HEK293 (cell line): ENCODE measurements around the gene CHL1.

Experiments
- CTCF ChIA-PET: fragments of 350-600 bp; formaldehyde crosslinking; extraction: SDS; loops from one replicate; lab custom pipeline; 2021; ENCODE audit warnings: antibody characterized with exemption; lab: Yijun Ruan, JAX
- POLR2A ChIA-PET: fragments of 300-600 bp; formaldehyde crosslinking; extraction: SDS; loops from one replicate; lab custom pipeline; 2020; ENCODE audit warnings: antibody characterized with exemption, inconsistent platforms; lab: Yijun Ruan, JAX
- H3K27ac ChIP-seq: fragments of 200-500 bp; sonication (Bioruptor generic); 2 replicates; pipeline ENCODE4 v1.5.1; 2014; ENCODE audit warnings: low read depth, low read length, control low read depth, inconsistent platforms; ENCODE audit errors: extremely low read depth
- H3K36me3 ChIP-seq, 2 experiments: fragments of 200-500 bp in 1 of 2; sonication (Bioruptor generic) in 1 of 2; 1 replicate in 1 of 2; 2 replicates in 1 of 2; pipeline ENCODE4 v1.5.1; 2014 to 2017; ENCODE audit warnings: inconsistent platforms in 2 of 2, low read length in 2 of 2; ENCODE audit not compliant: control insufficient read depth in 2 of 2, insufficient read depth in 1 of 2
- H3K4me1 ChIP-seq: fragments of 200-500 bp; sonication (Bioruptor generic); 2 replicates; pipeline ENCODE4 v1.5.1; 2014; ENCODE audit warnings: mild to moderate bottlenecking, low read length, inconsistent platforms; ENCODE audit not compliant: control insufficient read depth, insufficient read depth
- H3K4me3 ChIP-seq: 2 replicates; pipeline ENCODE4 v1.5.1; 2011; ENCODE audit warnings: low read depth, mild to moderate bottlenecking, control low read depth, low read length, moderate library complexity
- H3K9me3 ChIP-seq: fragments of 200-500 bp; sonication (Bioruptor generic); 2 replicates; pipeline ENCODE4 v1.5.1; 2014; ENCODE audit warnings: low read depth, low read length, inconsistent platforms; ENCODE audit not compliant: control insufficient read depth, insufficient read depth
- BCL11B ChIP-seq: fragments of 450-650 bp; formaldehyde crosslinking; IDR thresholded peaks from 2 replicates; pipeline ENCODE4 v1.5.1; 2016; ENCODE audit warnings: low read depth, missing biosample characterization, missing genetic modification characterization
- EGR2 ChIP-seq: fragments of 450-650 bp; formaldehyde crosslinking; IDR thresholded peaks from 2 replicates; pipeline ENCODE4 v1.5.1; 2016; ENCODE audit warnings: low read depth, missing biosample characterization, missing genetic modification characterization
- OVOL3 ChIP-seq: fragments of 450-650 bp; formaldehyde crosslinking; IDR thresholded peaks from 2 replicates; pipeline ENCODE4 v1.5.1; 2016; ENCODE audit warnings: missing biosample characterization, missing genetic modification characterization
- SCRT2 ChIP-seq: fragments of 450-650 bp; formaldehyde crosslinking; IDR thresholded peaks from 2 replicates; pipeline ENCODE4 v1.5.1; 2016; ENCODE audit warnings: missing biosample characterization, missing genetic modification characterization
- SP7 ChIP-seq: fragments of 450-650 bp; formaldehyde crosslinking; IDR thresholded peaks from 2 replicates; pipeline ENCODE4 v1.5.1; 2016; ENCODE audit warnings: missing biosample characterization, missing genetic modification characterization
- TCF7L2 ChIP-seq: IDR thresholded peaks from 2 replicates; pipeline ENCODE4 v1.6.1; 2011; ENCODE audit warnings: low read depth, mild to moderate bottlenecking, inconsistent platforms, low read length, moderate library complexity, borderline replicate concordance
- ZEB2 ChIP-seq: fragments of 450-650 bp; formaldehyde crosslinking; IDR thresholded peaks from 2 replicates; pipeline ENCODE4 v1.5.1; 2016; ENCODE audit warnings: missing biosample characterization, missing genetic modification characterization
- ZNF112 ChIP-seq: fragments of 450-650 bp; formaldehyde crosslinking; IDR thresholded peaks from 2 replicates; pipeline ENCODE4 v1.5.0; 2017; ENCODE audit warnings: missing biosample characterization, missing genetic modification characterization
- ZNF202 ChIP-seq: fragments of 450-650 bp; formaldehyde crosslinking; IDR thresholded peaks from 2 replicates; pipeline ENCODE4 v1.5.1; 2016; ENCODE audit warnings: missing biosample characterization, missing genetic modification characterization, borderline replicate concordance
- ZNF335 ChIP-seq: fragments of 450-650 bp; formaldehyde crosslinking; conservative IDR thresholded peaks from 2 replicates; pipeline ENCODE4 v1.5.1; 2016; ENCODE audit warnings: missing biosample characterization, missing genetic modification characterization
- ZNF423 ChIP-seq: fragments of 450-650 bp; formaldehyde crosslinking; IDR thresholded peaks from 2 replicates; pipeline ENCODE4 v1.5.1; 2016; ENCODE audit warnings: missing biosample characterization, missing genetic modification characterization
- ZNF501 ChIP-seq: fragments of 450-650 bp; formaldehyde crosslinking; IDR thresholded peaks from 2 replicates; pipeline ENCODE4 v1.5.1; 2016; ENCODE audit warnings: missing biosample characterization, missing genetic modification characterization
- ZNF555 ChIP-seq: fragments of 450-650 bp; formaldehyde crosslinking; conservative IDR thresholded peaks from 2 replicates; pipeline ENCODE4 v1.5.1; 2017; ENCODE audit warnings: missing biosample characterization, mild to moderate bottlenecking, missing genetic modification characterization, inconsistent platforms
- ZNF558 ChIP-seq: fragments of 450-650 bp; formaldehyde crosslinking; IDR thresholded peaks from 2 replicates; pipeline ENCODE4 v1.5.1; 2016; ENCODE audit warnings: missing biosample characterization, missing genetic modification characterization
- ZNF654 ChIP-seq: fragments of 450-650 bp; formaldehyde crosslinking; IDR thresholded peaks from 2 replicates; pipeline ENCODE4 v1.5.1; 2016; ENCODE audit warnings: low read depth, missing biosample characterization, missing genetic modification characterization
- ZNF670 ChIP-seq: fragments of 450-650 bp; formaldehyde crosslinking; IDR thresholded peaks from 2 replicates; pipeline ENCODE4 v1.5.1; 2016; ENCODE audit warnings: missing biosample characterization, missing genetic modification characterization, low read depth
- TF ChIP-seq, protein P1 (sequence below): fragments of 450-650 bp; formaldehyde crosslinking; IDR thresholded peaks from 2 replicates; pipeline ENCODE4 v1.5.1; 2016; ENCODE audit warnings: missing biosample characterization, missing genetic modification characterization
- TF ChIP-seq, protein P2 (sequence below): fragments of 450-650 bp; formaldehyde crosslinking; IDR thresholded peaks from 2 replicates; pipeline ENCODE4 v1.5.1; 2016; ENCODE audit warnings: missing biosample characterization, missing genetic modification characterization
- TF ChIP-seq, protein P3 (sequence below): fragments of 450-650 bp; formaldehyde crosslinking; IDR thresholded peaks from 2 replicates; pipeline ENCODE4 v1.5.1; 2017; ENCODE audit warnings: missing biosample characterization, mild to moderate bottlenecking, missing genetic modification characterization, moderate library complexity
- TF ChIP-seq, protein P4 (sequence below): fragments of 450-650 bp; formaldehyde crosslinking; IDR thresholded peaks from 2 replicates; pipeline ENCODE4 v1.5.1; 2016; ENCODE audit warnings: missing biosample characterization, missing genetic modification characterization
- TF ChIP-seq, protein P5 (sequence below): fragments of 450-650 bp; formaldehyde crosslinking; IDR thresholded peaks from 2 replicates; pipeline ENCODE4 v1.5.1; 2016; ENCODE audit warnings: missing biosample characterization, missing genetic modification characterization
- TF ChIP-seq, protein P6 (sequence below): fragments of 450-650 bp; formaldehyde crosslinking; IDR thresholded peaks from 2 replicates; pipeline ENCODE4 v1.5.1; 2016; ENCODE audit warnings: missing biosample characterization, missing genetic modification characterization

Gene CHL1

DNA sequence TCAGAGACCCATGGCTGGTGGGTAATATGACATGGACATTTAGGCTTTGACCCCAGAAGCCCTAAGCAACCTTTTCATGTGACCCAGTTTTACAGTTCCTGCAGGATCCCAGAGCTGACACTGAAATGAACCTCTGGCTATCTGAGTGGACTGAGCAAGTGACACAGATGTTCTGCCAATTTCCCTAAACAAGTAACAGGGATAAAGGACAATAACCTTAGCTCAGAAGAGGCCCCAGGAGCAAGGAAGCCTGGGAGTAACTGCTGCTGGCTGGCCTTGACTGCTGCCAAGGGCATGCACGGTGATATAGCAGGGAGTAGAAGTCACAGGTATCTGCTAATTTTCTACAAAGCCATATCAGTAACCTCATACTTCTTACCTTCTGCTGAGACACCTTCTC lies 177.9 kb downstream of the CHL1 start:
- POLR2A ChIA-PET, result no interaction called here
- H3K9me3 ChIP-seq, result no peaks in the 10 kb centered on the region
- H3K4me3 ChIP-seq, result no peak overlapping the region
- H3K27ac ChIP-seq, result no peak overlapping the region
- no peaks in the 10 kb centered on the region for H3K4me1 ChIP-seq
- TF ChIP-seq, protein P1, sequence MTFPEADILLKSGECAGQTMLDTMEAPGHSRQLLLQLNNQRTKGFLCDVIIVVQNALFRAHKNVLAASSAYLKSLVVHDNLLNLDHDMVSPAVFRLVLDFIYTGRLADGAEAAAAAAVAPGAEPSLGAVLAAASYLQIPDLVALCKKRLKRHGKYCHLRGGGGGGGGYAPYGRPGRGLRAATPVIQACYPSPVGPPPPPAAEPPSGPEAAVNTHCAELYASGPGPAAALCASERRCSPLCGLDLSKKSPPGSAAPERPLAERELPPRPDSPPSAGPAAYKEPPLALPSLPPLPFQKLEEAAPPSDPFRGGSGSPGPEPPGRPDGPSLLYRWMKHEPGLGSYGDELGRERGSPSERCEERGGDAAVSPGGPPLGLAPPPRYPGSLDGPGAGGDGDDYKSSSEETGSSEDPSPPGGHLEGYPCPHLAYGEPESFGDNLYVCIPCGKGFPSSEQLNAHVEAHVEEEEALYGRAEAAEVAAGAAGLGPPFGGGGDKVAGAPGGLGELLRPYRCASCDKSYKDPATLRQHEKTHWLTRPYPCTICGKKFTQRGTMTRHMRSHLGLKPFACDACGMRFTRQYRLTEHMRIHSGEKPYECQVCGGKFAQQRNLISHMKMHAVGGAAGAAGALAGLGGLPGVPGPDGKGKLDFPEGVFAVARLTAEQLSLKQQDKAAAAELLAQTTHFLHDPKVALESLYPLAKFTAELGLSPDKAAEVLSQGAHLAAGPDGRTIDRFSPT (tag by site-specific recombination), result no peak
- TF ChIP-seq BCL11B (tag by site-specific recombination) (no peak), ZNF555 (tag by site-specific recombination) (no peak), SP7 (no peak), ZNF335 (tag by site-specific recombination) (no peak), ZNF670 (no peak), ZNF558 (tag by site-specific recombination) (no peak), ZNF112 (tag by site-specific recombination) (no peak), ZNF423 (no peak), OVOL3 (tag by site-specific recombination) (no peak), EGR2 (tag by site-specific recombination) (no peak), ZNF202 (no peak), ZEB2 (tag by site-specific recombination) (no peak)
- TF ChIP-seq, protein P2, sequence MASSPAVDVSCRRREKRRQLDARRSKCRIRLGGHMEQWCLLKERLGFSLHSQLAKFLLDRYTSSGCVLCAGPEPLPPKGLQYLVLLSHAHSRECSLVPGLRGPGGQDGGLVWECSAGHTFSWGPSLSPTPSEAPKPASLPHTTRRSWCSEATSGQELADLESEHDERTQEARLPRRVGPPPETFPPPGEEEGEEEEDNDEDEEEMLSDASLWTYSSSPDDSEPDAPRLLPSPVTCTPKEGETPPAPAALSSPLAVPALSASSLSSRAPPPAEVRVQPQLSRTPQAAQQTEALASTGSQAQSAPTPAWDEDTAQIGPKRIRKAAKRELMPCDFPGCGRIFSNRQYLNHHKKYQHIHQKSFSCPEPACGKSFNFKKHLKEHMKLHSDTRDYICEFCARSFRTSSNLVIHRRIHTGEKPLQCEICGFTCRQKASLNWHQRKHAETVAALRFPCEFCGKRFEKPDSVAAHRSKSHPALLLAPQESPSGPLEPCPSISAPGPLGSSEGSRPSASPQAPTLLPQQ (tag by site-specific recombination), result no peak
- TF ChIP-seq, protein P3, sequence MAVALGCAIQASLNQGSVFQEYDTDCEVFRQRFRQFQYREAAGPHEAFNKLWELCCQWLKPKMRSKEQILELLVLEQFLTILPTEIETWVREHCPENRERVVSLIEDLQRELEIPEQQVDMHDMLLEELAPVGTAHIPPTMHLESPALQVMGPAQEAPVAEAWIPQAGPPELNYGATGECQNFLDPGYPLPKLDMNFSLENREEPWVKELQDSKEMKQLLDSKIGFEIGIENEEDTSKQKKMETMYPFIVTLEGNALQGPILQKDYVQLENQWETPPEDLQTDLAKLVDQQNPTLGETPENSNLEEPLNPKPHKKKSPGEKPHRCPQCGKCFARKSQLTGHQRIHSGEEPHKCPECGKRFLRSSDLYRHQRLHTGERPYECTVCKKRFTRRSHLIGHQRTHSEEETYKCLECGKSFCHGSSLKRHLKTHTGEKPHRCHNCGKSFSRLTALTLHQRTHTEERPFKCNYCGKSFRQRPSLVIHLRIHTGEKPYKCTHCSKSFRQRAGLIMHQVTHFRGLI (tag by site-specific recombination), result no peak
- TF ChIP-seq, protein P4, sequence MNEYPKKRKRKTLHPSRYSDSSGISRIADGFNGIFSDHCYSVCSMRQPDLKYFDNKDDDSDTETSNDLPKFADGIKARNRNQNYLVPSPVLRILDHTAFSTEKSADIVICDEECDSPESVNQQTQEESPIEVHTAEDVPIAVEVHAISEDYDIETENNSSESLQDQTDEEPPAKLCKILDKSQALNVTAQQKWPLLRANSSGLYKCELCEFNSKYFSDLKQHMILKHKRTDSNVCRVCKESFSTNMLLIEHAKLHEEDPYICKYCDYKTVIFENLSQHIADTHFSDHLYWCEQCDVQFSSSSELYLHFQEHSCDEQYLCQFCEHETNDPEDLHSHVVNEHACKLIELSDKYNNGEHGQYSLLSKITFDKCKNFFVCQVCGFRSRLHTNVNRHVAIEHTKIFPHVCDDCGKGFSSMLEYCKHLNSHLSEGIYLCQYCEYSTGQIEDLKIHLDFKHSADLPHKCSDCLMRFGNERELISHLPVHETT (tag by site-specific recombination), result no peak
- no peaks in the 10 kb centered on the region for H3K36me3 ChIP-seq
- CTCF ChIA-PET, result interaction anchor here (2.2 to 3.2 kb wide), 2 partner anchors 20 to 331 kb away, joined by 7 to 15 read pairs; no protein-coding TSS in a partner anchor

DNA sequence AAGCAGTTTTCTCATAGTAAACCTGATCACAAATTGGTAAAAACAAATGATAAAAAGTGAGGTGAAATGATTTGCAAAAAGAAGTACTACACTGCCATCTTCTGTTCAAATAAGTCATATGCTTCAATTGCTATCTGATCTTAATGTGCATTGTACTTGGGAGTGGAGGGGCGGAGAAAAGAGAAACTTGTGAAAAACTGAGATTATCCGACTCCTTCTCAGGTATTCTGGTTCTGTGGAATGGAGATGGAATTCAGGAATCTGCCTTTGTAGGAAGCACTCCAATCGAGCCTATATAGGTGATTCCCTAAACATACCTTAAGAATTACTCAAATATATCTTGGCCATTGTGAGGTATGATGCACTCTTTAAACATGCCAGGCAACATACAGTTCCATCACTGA lies 180.6 kb downstream of the CHL1 start:
- CTCF ChIA-PET, result interaction anchor here (0.8 to 0.9 kb wide), 2 partner anchors 23 to 77 kb away, joined by 3 to 5 read pairs; no protein-coding TSS in a partner anchor

More for the DNA sequence above, 180.6 kb downstream of the CHL1 start:
- POLR2A ChIA-PET, result no interaction called here
- no peaks in the 10 kb centered on the region for H3K4me1 ChIP-seq
- H3K36me3 ChIP-seq, result no peaks in the 10 kb centered on the region
- no peak overlapping the region for H3K27ac ChIP-seq
- no peaks in the 10 kb centered on the region for H3K9me3 ChIP-seq
- H3K4me3 ChIP-seq, result no peak overlapping the region
- TF ChIP-seq TCF7L2 (no peak), ZNF501 (tag by site-specific recombination) (0 out of 2 replicates have a peak, but pooled peaks have one; percentile 35), SCRT2 (no peak), ZNF654 (tag by site-specific recombination) (peak; percentile 86)
- TF ChIP-seq, protein P5, sequence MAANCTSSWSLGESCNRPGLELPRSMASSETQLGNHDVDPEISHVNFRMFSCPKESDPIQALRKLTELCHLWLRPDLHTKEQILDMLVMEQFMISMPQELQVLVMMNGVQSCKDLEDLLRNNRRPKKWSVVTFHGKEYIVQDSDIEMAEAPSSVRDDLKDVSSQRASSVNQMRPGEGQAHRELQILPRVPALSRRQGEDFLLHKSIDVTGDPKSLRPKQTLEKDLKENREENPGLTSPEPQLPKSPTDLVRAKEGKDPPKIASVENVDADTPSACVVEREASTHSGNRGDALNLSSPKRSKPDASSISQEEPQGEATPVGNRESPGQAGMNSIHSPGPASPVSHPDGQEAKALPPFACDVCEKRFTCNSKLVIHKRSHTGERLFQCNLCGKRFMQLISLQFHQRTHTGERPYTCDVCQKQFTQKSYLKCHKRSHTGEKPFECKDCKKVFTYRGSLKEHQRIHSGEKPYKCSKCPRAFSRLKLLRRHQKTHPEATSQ (tag by site-specific recombination), result no peak
- TF ChIP-seq, protein P6, sequence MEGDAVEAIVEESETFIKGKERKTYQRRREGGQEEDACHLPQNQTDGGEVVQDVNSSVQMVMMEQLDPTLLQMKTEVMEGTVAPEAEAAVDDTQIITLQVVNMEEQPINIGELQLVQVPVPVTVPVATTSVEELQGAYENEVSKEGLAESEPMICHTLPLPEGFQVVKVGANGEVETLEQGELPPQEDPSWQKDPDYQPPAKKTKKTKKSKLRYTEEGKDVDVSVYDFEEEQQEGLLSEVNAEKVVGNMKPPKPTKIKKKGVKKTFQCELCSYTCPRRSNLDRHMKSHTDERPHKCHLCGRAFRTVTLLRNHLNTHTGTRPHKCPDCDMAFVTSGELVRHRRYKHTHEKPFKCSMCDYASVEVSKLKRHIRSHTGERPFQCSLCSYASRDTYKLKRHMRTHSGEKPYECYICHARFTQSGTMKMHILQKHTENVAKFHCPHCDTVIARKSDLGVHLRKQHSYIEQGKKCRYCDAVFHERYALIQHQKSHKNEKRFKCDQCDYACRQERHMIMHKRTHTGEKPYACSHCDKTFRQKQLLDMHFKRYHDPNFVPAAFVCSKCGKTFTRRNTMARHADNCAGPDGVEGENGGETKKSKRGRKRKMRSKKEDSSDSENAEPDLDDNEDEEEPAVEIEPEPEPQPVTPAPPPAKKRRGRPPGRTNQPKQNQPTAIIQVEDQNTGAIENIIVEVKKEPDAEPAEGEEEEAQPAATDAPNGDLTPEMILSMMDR (tag by site-specific recombination), result peak; percentile 31; the same call in 1 of the 2 replicates
